T follicular helper cell (primary cell): Measurements from ENCODE around the gene FREM2.

Experiments used
- DNase-seq: peaks from one replicate; pipeline ENCODE4 v3.0.0-alpha.2; 2020; ENCODE audit warnings: low read depth

FREM2 gene

GRCh38 chr13:38758277-38758676 is 71.4 kb downstream of the FREM2 start:
- no peak for DNase-seq

DNA sequence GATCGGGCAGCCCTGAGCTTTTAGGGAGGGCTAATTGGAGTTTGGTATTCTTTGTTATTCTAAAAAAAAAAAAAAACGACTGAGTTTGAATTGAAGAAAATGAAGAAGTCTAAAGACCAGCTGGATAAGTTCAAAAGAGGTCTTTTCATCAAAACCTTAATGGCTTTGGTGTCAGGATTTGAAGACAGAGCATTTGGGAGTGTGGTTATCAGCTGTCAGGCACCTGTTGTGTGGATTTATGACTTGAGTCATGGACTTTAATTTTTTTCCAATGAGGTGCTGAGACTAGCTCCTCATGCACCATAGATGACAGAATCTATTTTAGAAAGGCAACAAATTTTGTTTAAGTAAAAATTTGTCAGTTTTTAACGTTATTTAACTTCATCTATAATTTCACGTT is 72.5 kb downstream of the FREM2 start:
- DNase-seq = no peak

GRCh38 chr13:38763446-38764381 is 76.8 kb downstream of the FREM2 start:
- no peak for DNase-seq

DNA sequence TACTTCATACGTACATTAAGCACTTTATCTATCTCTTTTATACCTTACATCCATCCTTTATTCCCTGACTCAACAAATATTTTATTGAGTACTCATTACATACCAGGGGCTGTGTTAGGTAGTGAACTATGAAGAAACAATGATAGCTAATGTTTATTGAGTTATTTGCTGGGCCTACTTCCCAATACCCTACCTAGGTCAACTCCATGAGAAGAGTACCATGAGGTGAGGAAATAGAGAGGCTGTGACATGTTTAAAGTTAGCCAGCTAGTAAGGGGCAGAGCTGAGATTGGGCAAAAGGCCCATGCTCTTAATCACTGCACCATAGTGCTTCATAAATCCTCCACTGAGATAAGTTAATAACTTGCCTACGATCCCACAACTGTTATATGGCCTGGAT is 79.9 kb downstream of the FREM2 start:
- DNase-seq = no peak

DNA sequence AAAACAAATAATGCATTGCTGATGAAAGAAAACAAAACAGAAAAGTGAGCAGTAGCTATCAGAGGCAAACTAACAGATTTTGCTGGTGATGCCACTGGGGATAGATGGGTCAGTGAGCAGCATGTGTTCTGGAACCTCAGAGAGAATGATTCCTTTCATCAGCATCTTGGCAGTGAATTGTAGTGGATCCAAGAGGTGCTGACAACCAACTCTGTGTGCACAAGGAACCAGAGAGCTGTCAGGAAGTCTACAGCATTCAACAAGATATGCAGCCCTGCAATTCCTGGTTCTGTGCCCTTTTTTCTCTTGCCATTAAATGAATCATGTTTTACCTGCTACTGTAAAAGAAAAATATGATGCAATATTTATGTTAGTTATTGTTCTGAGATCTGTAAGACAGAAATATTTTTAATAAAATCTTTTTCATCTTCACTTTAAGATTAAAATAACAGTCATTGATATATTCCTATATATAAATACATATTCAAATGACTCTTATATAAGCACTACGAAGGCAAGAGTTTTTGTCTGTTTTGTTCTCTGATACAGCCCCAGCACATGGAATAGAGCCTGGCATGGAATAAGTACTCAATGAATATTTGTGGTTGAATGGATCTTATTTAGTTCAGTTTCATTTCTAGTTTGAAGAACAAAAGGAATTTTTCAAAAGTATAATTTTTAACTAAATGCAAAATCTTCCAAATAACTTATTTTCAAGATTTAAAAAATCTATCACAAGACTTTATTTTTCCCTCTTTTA is 80.8 kb downstream of the FREM2 start:
- no peak for DNase-seq

GRCh38 chr13:38769526-38769925 is 82.6 kb downstream of the FREM2 start:
- no peak for DNase-seq

DNA sequence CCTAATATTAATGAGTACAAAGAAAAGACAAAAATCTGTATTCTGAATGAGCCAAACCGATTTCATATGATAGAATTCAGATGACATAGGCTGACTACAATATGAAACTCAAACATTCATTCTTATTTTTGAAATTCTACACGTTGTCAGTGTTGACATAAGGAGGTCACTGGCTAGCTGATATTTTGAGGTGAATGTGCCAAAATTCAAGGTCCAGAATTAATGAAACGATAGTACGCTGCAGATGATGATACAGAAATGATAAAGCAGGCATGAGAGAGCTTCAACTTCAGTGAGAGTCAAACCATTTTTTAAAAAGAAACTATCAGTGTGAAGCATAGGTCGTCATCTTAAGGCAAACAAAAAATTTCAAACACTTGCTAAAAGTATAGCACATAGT is 88.2 kb downstream of the FREM2 start:
- DNase-seq = no peak

DNA sequence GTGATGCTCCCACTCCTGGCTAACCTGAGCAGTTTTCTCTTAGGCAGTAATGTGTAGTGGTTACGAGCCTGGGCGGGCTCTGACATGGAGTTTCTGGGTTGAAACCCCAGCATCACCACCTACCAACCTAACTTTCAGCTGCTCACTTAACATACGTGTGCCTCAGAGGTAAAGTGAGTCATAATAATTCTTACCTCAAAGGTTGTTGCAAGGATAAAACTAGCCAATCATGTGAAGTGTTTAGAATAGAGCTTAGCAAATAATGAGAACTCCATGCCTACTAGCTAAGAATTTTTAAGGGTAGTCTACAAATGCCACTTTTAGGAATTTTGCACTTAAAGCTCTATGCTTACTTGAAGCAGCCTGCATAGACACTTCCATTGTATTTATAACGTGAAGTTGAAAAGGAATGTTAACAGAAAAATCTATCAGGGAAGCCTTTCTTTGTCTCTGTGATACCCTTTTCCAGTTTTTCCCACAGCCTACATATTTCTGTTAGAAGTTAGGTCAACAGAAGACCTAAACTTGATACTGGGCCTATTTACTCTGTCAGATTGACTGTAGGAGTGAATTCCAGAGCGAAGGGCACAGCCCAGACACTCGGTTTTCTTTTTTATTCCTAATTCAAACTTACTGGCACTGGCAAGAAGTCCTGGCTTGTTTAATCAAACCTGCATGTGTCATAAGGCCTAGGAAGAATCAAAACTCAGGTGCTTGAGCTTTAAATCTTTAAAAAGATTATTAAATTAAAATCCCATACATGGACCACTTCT is 90.7 kb downstream of the FREM2 start:
- no peak for DNase-seq

DNA sequence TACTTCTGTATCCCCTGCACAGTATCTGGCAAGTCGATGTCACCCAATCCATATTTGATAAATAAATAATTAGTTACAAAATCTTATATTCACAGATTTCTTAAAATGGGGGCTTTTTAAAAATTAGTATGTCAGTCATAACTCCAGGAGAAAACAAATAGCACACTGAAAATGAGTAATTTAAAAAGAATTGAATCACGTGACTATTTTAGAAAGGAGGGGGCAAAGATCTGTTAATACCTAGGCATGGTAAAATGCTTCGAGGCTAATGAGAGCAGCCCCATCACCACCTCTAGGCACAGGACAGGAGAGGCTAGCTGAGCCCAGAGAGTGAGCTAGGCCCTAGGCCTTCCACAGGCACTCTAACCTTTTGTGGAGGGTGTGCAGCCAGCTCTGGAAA is 94.7 kb downstream of the FREM2 start:
- no peak for DNase-seq

DNA sequence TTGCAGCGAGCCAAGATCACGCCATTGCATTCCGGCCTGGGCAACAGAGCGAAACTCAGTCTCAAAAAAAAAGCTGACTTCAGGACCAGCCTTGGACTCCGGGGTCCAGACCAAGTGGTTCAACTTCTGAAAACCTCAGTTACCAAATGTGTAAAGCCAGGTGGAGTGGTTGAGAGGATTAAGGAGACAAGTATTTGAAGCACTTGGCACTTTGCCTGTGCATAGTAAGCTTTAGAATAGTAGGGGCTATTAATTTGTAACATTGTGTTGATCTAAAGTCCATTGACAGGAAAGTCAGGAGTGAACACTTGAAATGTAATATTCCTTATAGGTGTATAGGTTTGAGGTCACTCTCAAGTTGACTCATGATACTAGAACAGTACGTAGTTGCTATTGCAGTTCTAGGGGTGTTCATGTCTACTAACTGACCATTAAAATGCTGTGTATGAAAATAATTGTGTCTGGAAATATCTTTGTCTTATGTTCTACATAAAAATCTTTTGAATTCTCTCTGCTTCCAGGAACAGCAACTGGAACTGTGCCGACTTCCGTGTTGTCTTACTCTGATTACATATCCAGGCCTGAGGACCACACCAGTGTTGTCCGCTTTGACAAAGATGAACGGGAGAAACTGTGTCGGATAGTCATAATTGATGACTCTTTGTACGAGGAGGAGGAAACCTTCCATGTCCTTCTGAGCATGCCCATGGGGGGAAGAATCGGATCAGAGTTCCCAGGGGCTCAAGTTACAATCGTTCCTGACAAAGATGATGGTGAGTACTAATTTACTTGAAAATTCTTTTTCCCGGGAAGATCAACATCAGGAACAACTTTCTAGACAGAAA is 97.4 kb downstream of the FREM2 start:
- no peak for DNase-seq

DNA sequence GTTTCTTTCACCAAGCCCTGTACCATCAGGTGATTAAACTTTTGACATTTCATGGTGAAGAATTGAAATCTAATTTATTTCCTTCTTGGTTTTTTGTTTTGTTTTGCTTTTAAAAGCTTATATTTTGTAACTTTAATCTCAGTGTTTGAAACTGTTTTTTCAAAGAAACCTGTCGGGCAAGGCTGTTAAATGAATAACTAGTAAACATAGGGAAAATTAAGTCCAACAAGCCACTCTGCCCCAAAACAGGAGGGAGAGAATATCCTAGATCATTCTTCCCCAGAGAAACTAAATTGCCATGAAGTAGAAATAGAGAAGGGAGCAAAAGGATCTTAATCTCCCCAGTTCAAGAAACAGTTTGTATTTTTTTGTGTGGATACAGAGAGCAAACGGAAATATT is 98.2 kb downstream of the FREM2 start:
- DNase-seq = no peak

GRCh38 chr13:38785490-38785889 is 98.6 kb downstream of the FREM2 start:
- DNase-seq = no peak

GRCh38 chr13:38787550-38787949 is 100.7 kb downstream of the FREM2 start:
- no peak for DNase-seq

DNA sequence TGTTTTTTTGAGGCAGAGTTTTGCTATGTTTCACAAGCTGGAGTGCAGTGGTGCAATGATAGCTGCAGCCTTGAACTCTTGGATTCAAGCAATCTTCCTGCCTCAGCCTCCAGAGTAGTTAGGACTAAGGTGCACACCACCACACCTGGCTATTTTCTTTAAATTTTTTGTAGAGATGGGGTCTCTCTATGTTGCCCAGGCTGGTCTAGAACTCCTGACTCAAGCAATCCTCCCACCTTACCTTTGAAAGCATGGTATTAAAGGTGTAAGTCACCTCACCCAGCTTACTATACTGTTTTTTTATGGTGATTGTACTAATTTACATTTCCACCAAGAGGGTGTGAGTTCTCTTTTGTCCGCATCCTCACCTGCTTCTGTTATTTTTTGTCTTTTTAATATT is 110.0 kb downstream of the FREM2 start:
- DNase-seq = no peak

GRCh38 chr13:38803531-38803930 is 116.7 kb downstream of the FREM2 start:
- no peak for DNase-seq

DNA sequence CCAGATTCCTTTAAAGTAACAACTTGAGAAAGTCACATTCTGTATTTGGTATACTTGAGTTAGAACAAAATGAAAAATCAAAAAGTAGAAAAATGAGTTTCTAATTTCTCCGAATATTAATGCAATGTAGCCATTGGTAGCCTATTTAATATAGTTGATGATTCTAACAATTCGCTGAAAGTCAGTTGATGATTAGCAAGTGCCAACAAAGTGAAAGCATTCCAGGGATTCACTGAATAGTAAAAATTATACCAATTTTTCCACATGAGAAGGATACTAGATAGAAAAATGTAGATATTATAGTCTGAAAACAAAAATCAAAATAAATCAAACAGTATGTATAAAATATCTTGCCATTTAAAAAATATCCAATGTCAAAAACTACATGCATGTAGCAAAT is 117.2 kb downstream of the FREM2 start:
- no peak for DNase-seq

GRCh38 chr13:38804536-38804935 is 117.7 kb downstream of the FREM2 start:
- DNase-seq = no peak

GRCh38 chr13:38814331-38814730 is 127.5 kb downstream of the FREM2 start:
- no peak for DNase-seq

- no peak for DNase-seq
Measured at GRCh38 chr13:38819053-38819452, 132.2 kb downstream of the FREM2 start.

GRCh38 chr13:38819596-38819995 is 132.7 kb downstream of the FREM2 start:
- no peak for DNase-seq

- DNase-seq = no peak
Measured at GRCh38 chr13:38821770-38822551, 135.1 kb downstream of the FREM2 start.
